Forelimb muscle (tissue), 1 donor: ENCODE data around the gene UPF1. TPM values are rescaled to one million over a fixed set of nuclear protein-coding genes. Genes with fewer than 3 reads are reported as not detected.

Experiments
- DNase-seq: peaks from one replicate; pipeline ENCODE4 v3.0.0-alpha.2; 2013; ENCODE audit warnings: low read depth
- polyA plus RNA-seq: library from polyadenylated mRNA; unstranded; fragments of 120-200 nt; gene quantifications from one replicate; pipeline ENCODE4 v1.2.1, GENCODE V29; 2013; ENCODE audit not compliant: insufficient read length

UPF1 gene
- polyA plus RNA-seq, 1 donor: 34.1 TPM

- no peak for DNase-seq
Measured at GRCh38 chr19:18840288-18841267, 8.8 kb downstream of the UPF1 start.

- DNase-seq: no peak
Measured at GRCh38 chr19:18841400-18841799, 9.6 kb downstream of the UPF1 start.

- DNase-seq: no peak
Measured at GRCh38 chr19:18842166-18842565, 10.4 kb downstream of the UPF1 start.

- no peak for DNase-seq
Measured at GRCh38 chr19:18843960-18844359, 12.2 kb downstream of the UPF1 start.

GRCh38 chr19:18844806-18845329, 13.1 kb downstream of the UPF1 start:
- no peak for DNase-seq

- DNase-seq: no peak
Measured at GRCh38 chr19:18845961-18846360, 14.2 kb downstream of the UPF1 start.

GRCh38 chr19:18846862-18847548, 15.2 kb downstream of the UPF1 start:
- peak; percentile 58 for DNase-seq

GRCh38 chr19:18847549-18848463, 16.0 kb downstream of the UPF1 start:
- DNase-seq: no peak

GRCh38 chr19:18848878-18849661, 17.3 kb downstream of the UPF1 start:
- peak; percentile 43 for DNase-seq

- DNase-seq: no peak
Measured at GRCh38 chr19:18849838-18850400, 18.2 kb downstream of the UPF1 start.

- DNase-seq: no peak
Measured at GRCh38 chr19:18850471-18851375, 19.0 kb downstream of the UPF1 start.

- no peak for DNase-seq
Measured at GRCh38 chr19:18851673-18852325, 20.0 kb downstream of the UPF1 start.

- no peak for DNase-seq
Measured at GRCh38 chr19:18852648-18853047, 20.9 kb downstream of the UPF1 start.

- DNase-seq: no peak
Measured at GRCh38 chr19:18853755-18854427, 22.1 kb downstream of the UPF1 start.

GRCh38 chr19:18854982-18855381, 23.2 kb downstream of the UPF1 start:
- no peak for DNase-seq

GRCh38 chr19:18855647-18856384, 24.1 kb downstream of the UPF1 start:
- no peak for DNase-seq

GRCh38 chr19:18856385-18857126, 24.8 kb downstream of the UPF1 start:
- DNase-seq: no peak
